ENCODE measurements around the gene CRB3. TPM values are rescaled to one million over a fixed set of nuclear protein-coding genes. Genes with fewer than 3 reads are reported as not detected.
"Not testable (repeated sequence)": the region's sequence is repeated elsewhere in the genome, so short reads cannot be mapped to it uniquely, and the experiment has no call there.

CRB3 gene
- total RNA-seq, 2 experiments from 2014 or later, result 1.2 to 1.4 TPM

GRCh38 chr19:6508028-6508771 is 44.1 kb downstream of the CRB3 start:
- H3K36me3 Mint-ChIP-seq (ENCODE audit: low read depth); H3K9me3 Mint-ChIP-seq; H3K4me3 Mint-ChIP-seq; H3K4me1 Mint-ChIP-seq (ENCODE audit: low read depth); CTCF ChIA-PET; DNase-seq; H3K27me3 Mint-ChIP-seq (ENCODE audit: low read depth); H3K27ac Mint-ChIP-seq: not testable (repeated sequence)
- intact Hi-C loops (cut with micrococcal nuclease), result loop anchor here (10.0 kb wide), 1 partner anchor 233 kb away; the partner anchor contains the start of gene MLLT1

- intact Hi-C loops (cut with micrococcal nuclease), result loop anchor here (10.0 kb wide), 1 partner anchor 235 kb away; the partner anchor contains the start of gene MLLT1
- H3K27me3 Mint-ChIP-seq (ENCODE audit: low read depth), result no peaks in the 10 kb centered on the region
- H3K36me3 Mint-ChIP-seq (ENCODE audit: low read depth), result no peaks in the 10 kb centered on the region
- DNase-seq, result no peak
- no peaks in the 10 kb centered on the region for H3K9me3 Mint-ChIP-seq
- peaks cover 4% of the 10 kb centered on the region for H3K4me1 Mint-ChIP-seq (ENCODE audit: low read depth)
- H3K27ac Mint-ChIP-seq, result no peak overlapping the region
- CTCF ChIA-PET, result interaction anchor here (0.6 kb wide), 1 partner anchor 78 kb away, joined by 4 read pairs; no protein-coding TSS in a partner anchor
- no peak overlapping the region for H3K4me3 Mint-ChIP-seq
Measured at GRCh38 chr19:6509118-6509971, 45.3 kb downstream of the CRB3 start.

GRCh38 chr19:6510618-6511017 is 46.5 kb downstream of the CRB3 start:
- H3K36me3 Mint-ChIP-seq (ENCODE audit: low read depth), result no peaks in the 10 kb centered on the region
- intact Hi-C loops (cut with micrococcal nuclease), result no loop called here

GRCh38 chr19:6514089-6514488 is 50.0 kb downstream of the CRB3 start:
- CTCF ChIA-PET, result interaction anchor here (0.7 kb wide), 2 partner anchors 33 to 456 kb away, joined by 3 to 5 read pairs; partner anchors contain the start of gene DENND1C
- Mint-ChIP-seq H3K9me3 (no peaks in the 10 kb centered on the region), H3K27me3 (ENCODE audit: low read depth) (no peaks in the 10 kb centered on the region), H3K4me1 (ENCODE audit: low read depth) (peaks cover 24% of the 10 kb centered on the region), H3K36me3 (ENCODE audit: low read depth) (no peaks in the 10 kb centered on the region), H3K4me3 (no peak overlapping the region), H3K27ac (no peak overlapping the region)
- DNase-seq, result no peak
- intact Hi-C loops (cut with micrococcal nuclease), result no loop called here

More at GRCh38 chr19:6510618-6511017, 46.5 kb downstream of the CRB3 start:
- Mint-ChIP-seq H3K9me3 (no peaks in the 10 kb centered on the region), H3K27ac (no peak overlapping the region), H3K4me3 (no peak overlapping the region), H3K4me1 (ENCODE audit: low read depth) (no peaks in the 10 kb centered on the region), H3K27me3 (ENCODE audit: low read depth) (no peaks in the 10 kb centered on the region)
- no peak for DNase-seq
- CTCF ChIA-PET, result no interaction called here

- CTCF ChIA-PET, result no interaction called here
- Mint-ChIP-seq H3K27ac (no peak overlapping the region), H3K36me3 (ENCODE audit: low read depth) (no peaks in the 10 kb centered on the region), H3K4me3 (peak overlapping the region; percentile 19), H3K9me3 (no peaks in the 10 kb centered on the region), H3K4me1 (ENCODE audit: low read depth) (peaks cover 27% of the 10 kb centered on the region), H3K27me3 (ENCODE audit: low read depth) (no peaks in the 10 kb centered on the region)
- intact Hi-C loops (cut with micrococcal nuclease), result loop anchor here (5.0 kb wide), 2 partner anchors 102 to 237 kb away; no protein-coding TSS in a partner anchor
- DNase-seq, result no peak
Measured at GRCh38 chr19:6514926-6515544, 51.0 kb downstream of the CRB3 start.

GRCh38 chr19:6516018-6516658 is 52.1 kb downstream of the CRB3 start:
- CTCF ChIA-PET, result interaction anchor here (0.6 to 2.7 kb wide), 21 partner anchors 9 to 374 kb away, joined by 3 to 17 read pairs (median 4); partner anchors contain the start of genes GPR108, TNFSF9 and VAV1
- intact Hi-C loops (cut with micrococcal nuclease), result loop anchor here (1.0 to 5.0 kb wide), 7 partner anchors 15 to 347 kb away; partner anchors contain the start of genes SH2D3A and TNFSF9

More at GRCh38 chr19:6516018-6516658, 52.1 kb downstream of the CRB3 start:
- Mint-ChIP-seq H3K4me3 (peak overlapping the region; percentile 89), H3K27ac (no peak overlapping the region), H3K36me3 (ENCODE audit: low read depth) (no peaks in the 10 kb centered on the region), H3K4me1 (ENCODE audit: low read depth) (peaks cover 27% of the 10 kb centered on the region), H3K27me3 (ENCODE audit: low read depth) (no peaks in the 10 kb centered on the region), H3K9me3 (no peaks in the 10 kb centered on the region)
- peak; percentile 89 for DNase-seq

Small RNA genes within 50 kb of the gene (microRNA-seq; reads per million reads assigned to microRNA genes)
- gene MIR3940 (ENCODE audit: borderline microRNAs expressed, borderline replicate concordance), result 3.3 reads per million

Other genes starting within 250 kb of the CRB3 start
- gene MLLT1, start 184.3 kb upstream of the CRB3 start, total RNA-seq, result 10 to 100 TPM; 30.6 to 31.3 TPM
- gene ACER1, start 130.7 kb upstream of the CRB3 start, total RNA-seq, result not detected
- 100 to 1,000 TPM; 176 to 180 TPM for gene CLPP, start 102.7 kb upstream of the CRB3 start, total RNA-seq
- 10 to 100 TPM; 39.5 to 42.4 TPM for gene ALKBH7, start 91.5 kb upstream of the CRB3 start, total RNA-seq
- gene PSPN, start 88.3 kb upstream of the CRB3 start, total RNA-seq, result 1 to 10 TPM; 1.9 to 2.5 TPM
- gene GTF2F1, start 71.1 kb upstream of the CRB3 start, total RNA-seq, result 10 to 100 TPM; 53.5 to 63.0 TPM
- gene KHSRP, start 39.5 kb upstream of the CRB3 start, total RNA-seq, result 100 to 1,000 TPM; 290 to 296 TPM
- gene SLC25A41, start 30.5 kb upstream of the CRB3 start, total RNA-seq, result not detected
- 10 to 100 TPM; 16.2 to 18.2 TPM for gene SLC25A23, start 4.5 kb upstream of the CRB3 start, total RNA-seq
- gene DENND1C, start 17.5 kb downstream of the CRB3 start, total RNA-seq, result 10 to 100 TPM; 55.7 to 57.9 TPM
- 1 to 10 TPM; 6.4 to 7.0 TPM for gene TUBB4A, start 38.0 kb downstream of the CRB3 start, total RNA-seq
- 1 to 10 TPM; 1.3 to 1.5 TPM for gene TNFSF9, start 66.8 kb downstream of the CRB3 start, total RNA-seq
- gene CD70, start 126.9 kb downstream of the CRB3 start, total RNA-seq, result 1 to 10 TPM; 3.1 to 3.7 TPM
- gene TNFSF14, start 205.9 kb downstream of the CRB3 start, total RNA-seq, result 10 to 100 TPM; 13.1 to 14.5 TPM

Measured in activated naive CD4-positive, alpha-beta T cell treated with anti-CD3 and anti-CD28 coated beads for 36 hours (primary cell).